ENCODE results near the gene SELL. TPM values are rescaled to one million over a fixed set of nuclear protein-coding genes. Genes with fewer than 3 reads are reported as not detected.
A peak's percentile ranks its signal among the peaks of the same experiment; 100 is the strongest.

SELL gene
- 1.4 to 2.5 TPM (median 2.4 TPM) in 3 replicates for total RNA-seq

GRCh38 chr1:169711469-169712308, at the start of gene SELL:
Gene SELL (minus strand): TSS chr1:169711620. CDS start chr1:169711498, 122 bp downstream.
- Mint-ChIP-seq H3K27me3 (ENCODE audit: low read depth) (no peaks in the 10 kb centered on the region), H3K4me1 (peaks cover 8% of the 10 kb centered on the region), H3K4me3 (peak within 1 kb of the TSS; percentile 42), H3K9me3 (peaks cover 32% of the 10 kb centered on the region), H3K27ac (no peak within 1 kb of the TSS), H3K36me3 (peaks cover 11% of the 10 kb centered on the region)
- peak; percentile 57 for TF ChIP-seq CTCF (IDR thresholded peaks at IDR 0.05; ENCODE audit: unreplicated experiment)
- DNase-seq (ENCODE audit: low spot score in 2 of 2, unreplicated experiment in 2 of 2): peak in 1 of 2 experiments; percentile 39

- H3K27ac Mint-ChIP-seq: no peak overlapping the region
- no peak for DNase-seq (ENCODE audit: low spot score in 2 of 2, unreplicated experiment in 2 of 2)
Observed at GRCh38 chr1:169759038-169759437, 47.6 kb upstream of the SELL start.

DNA sequence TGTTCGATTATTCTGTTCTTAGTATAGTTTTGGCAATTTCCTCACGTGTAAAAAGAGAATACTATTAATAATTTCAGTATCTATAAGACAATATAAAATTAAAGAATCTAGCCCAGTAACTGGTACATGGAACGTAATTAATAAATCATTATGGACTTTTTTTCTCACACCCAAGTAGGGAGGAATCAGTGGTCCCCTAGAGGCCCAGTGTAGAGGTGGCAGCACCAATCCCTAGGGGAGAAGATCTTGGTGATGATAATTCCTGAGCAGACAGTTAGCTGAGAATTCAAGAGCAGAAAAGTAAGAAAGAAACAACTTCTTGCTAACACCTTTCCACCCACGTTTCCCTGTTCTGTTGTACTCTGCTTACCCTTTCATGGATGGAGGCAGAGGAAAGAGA, 42.1 kb upstream of the SELL start:
- no peak overlapping the region for H3K4me3 Mint-ChIP-seq
- TF ChIP-seq CTCF (IDR thresholded peaks at IDR 0.05; ENCODE audit: unreplicated experiment): no peak
- no peaks in the 10 kb centered on the region for H3K9me3 Mint-ChIP-seq
- DNase-seq (ENCODE audit: low spot score in 2 of 2, unreplicated experiment in 2 of 2): no peak
- no peak overlapping the region for H3K27ac Mint-ChIP-seq
- no peaks in the 10 kb centered on the region for H3K27me3 Mint-ChIP-seq (ENCODE audit: low read depth)
- no peaks in the 10 kb centered on the region for H3K36me3 Mint-ChIP-seq
- H3K4me1 Mint-ChIP-seq: peaks cover 24% of the 10 kb centered on the region

More at GRCh38 chr1:169759038-169759437, 47.6 kb upstream of the SELL start:
- Mint-ChIP-seq H3K36me3 (peaks cover 4% of the 10 kb centered on the region), H3K27me3 (ENCODE audit: low read depth) (no peaks in the 10 kb centered on the region), H3K4me3 (no peak overlapping the region), H3K9me3 (peaks cover 19% of the 10 kb centered on the region), H3K4me1 (peaks cover 10% of the 10 kb centered on the region)
- TF ChIP-seq CTCF (IDR thresholded peaks at IDR 0.05; ENCODE audit: unreplicated experiment): no peak

DNA sequence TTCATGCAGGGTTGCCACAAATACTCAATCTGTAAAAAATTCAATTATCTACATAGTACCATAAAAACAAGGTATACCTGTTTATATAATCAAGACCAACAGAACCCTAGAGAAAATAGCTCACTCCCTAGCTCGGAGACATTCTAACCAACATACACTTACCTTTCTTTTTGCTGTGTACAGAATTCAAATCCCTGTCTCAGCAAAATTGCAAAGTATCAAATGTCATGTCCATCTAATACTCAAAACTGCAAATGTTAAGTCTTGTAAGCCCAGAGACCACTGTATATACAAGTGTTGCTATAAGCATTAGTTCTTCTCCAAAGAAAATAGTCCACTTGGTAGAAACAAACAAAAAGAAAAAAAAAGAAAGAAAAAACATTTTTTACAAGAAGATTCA, 38.6 kb upstream of the SELL start:
- no peak for TF ChIP-seq CTCF (IDR thresholded peaks at IDR 0.05; ENCODE audit: unreplicated experiment)
- no peak overlapping the region for H3K27ac Mint-ChIP-seq
- H3K4me3 Mint-ChIP-seq: no peak overlapping the region
- no peaks in the 10 kb centered on the region for H3K9me3 Mint-ChIP-seq
- no peaks in the 10 kb centered on the region for H3K27me3 Mint-ChIP-seq (ENCODE audit: low read depth)
- H3K4me1 Mint-ChIP-seq: peaks cover 41% of the 10 kb centered on the region
- H3K36me3 Mint-ChIP-seq: no peaks in the 10 kb centered on the region
- no peak for DNase-seq (ENCODE audit: low spot score in 2 of 2, unreplicated experiment in 2 of 2)

DNA sequence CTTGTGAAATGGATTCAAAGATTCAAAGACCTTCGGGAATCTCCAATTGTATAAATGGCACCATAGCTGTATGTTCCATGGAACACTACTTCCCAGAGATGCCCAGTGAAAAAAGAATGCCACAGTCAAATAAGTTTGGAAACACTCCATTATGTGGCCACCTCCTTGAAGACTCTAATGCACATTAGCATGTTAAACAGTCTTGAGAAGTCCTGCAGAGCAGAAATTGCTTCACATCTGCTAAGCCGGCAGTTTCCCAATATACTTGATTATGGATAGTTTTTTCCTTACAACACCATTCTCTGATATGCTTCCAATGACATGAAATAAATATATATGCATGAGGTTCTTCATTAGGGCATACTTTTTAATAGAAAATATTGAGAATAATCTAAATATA, 35.1 kb upstream of the SELL start:
- Mint-ChIP-seq H3K36me3 (peaks cover 7% of the 10 kb centered on the region), H3K9me3 (peaks cover 12% of the 10 kb centered on the region), H3K27me3 (ENCODE audit: low read depth) (no peaks in the 10 kb centered on the region), H3K4me1 (peaks cover 53% of the 10 kb centered on the region), H3K4me3 (no peak overlapping the region), H3K27ac (peak overlapping the region; percentile 84)
- no peak for DNase-seq (ENCODE audit: low spot score in 2 of 2, unreplicated experiment in 2 of 2)
- TF ChIP-seq CTCF (IDR thresholded peaks at IDR 0.05; ENCODE audit: unreplicated experiment): no peak
